ENCODE measurements around the gene NOD1.
"Not testable (repeated sequence)": the region's sequence is repeated elsewhere in the genome, so short reads cannot be mapped to it uniquely, and the experiment has no call there.

Gene NOD1, protein sequence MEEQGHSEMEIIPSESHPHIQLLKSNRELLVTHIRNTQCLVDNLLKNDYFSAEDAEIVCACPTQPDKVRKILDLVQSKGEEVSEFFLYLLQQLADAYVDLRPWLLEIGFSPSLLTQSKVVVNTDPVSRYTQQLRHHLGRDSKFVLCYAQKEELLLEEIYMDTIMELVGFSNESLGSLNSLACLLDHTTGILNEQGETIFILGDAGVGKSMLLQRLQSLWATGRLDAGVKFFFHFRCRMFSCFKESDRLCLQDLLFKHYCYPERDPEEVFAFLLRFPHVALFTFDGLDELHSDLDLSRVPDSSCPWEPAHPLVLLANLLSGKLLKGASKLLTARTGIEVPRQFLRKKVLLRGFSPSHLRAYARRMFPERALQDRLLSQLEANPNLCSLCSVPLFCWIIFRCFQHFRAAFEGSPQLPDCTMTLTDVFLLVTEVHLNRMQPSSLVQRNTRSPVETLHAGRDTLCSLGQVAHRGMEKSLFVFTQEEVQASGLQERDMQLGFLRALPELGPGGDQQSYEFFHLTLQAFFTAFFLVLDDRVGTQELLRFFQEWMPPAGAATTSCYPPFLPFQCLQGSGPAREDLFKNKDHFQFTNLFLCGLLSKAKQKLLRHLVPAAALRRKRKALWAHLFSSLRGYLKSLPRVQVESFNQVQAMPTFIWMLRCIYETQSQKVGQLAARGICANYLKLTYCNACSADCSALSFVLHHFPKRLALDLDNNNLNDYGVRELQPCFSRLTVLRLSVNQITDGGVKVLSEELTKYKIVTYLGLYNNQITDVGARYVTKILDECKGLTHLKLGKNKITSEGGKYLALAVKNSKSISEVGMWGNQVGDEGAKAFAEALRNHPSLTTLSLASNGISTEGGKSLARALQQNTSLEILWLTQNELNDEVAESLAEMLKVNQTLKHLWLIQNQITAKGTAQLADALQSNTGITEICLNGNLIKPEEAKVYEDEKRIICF

DNA sequence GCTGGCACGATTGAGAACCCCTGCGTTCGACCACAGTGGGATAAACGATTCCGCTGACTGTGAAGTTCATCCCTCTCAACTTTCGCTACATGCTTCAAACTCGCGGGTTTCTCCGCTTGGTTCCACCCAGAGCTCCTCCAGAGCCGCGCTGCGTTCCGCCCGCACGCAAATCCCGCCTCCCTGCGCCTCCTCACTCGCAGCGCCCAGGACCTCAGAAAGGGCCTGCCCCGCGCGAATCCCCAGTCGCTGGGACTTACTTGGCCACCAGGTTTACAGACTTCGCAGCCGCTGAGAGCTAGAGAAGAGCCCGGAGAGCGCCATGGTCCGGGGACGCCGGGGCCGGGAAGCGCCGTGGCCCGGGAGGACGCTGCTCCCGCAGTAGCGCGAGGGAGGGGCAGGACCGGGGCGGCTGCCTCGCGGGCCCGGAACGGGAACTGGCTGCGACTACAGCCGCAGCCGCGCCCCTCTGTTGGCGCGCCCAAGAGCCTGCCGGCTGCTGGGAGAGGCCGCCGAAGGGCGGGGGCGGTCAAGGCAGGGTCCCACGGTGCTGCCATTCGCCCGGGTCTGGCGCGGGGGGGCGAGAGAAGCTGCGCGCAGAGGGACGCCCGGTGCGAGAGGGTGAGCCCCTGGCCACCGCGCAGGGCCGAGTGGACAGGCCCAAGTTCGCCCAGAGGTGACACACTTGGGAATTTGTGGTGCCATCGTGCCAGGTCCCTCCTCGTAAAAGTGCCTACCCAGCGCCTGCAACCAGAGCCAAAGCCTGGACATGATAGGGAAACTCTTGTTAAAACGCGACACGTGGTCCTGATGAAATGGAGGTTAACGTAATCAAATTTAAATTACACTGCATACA lies at the start of gene NOD1:
NOD1 (minus strand) TSS at position 436 of the 853 bp plus-strand sequence. CDS start 21,863 bp downstream, outside the sequence.
- Mint-ChIP-seq H3K4me3 (peak within 1 kb of the TSS; percentile 93), H3K36me3 (no peaks in the 10 kb centered on the region), H3K4me1 (ENCODE audit: low read depth) (peaks cover 55% of the 10 kb centered on the region), H3K9me3 (ENCODE audit: low read depth) (no peaks in the 10 kb centered on the region), H3K27ac (peak within 1 kb of the TSS; percentile 97), H3K27me3 (no peaks in the 10 kb centered on the region)

DNA sequence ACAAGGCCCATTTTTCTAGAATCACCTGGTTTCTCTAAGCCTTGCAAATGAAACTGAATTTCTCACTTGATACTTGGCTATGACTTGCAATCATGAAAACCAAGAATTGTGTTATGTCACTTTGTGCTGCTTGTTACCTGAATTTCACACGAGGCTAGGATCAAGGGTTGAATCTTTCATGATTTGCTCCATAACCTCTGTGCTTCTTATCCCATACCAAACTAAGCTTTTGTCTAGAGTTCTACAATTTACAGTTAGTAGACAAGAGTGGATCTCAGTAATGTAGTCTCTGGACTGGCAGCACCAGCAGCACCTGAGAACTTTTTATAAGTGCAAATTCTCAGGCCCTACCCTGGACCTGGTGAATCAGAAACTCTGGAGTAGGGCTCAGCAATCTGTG lies 48.7 kb upstream of the NOD1 start:
- H3K27me3 Mint-ChIP-seq; H3K4me1 Mint-ChIP-seq (ENCODE audit: low read depth); H3K9me3 Mint-ChIP-seq (ENCODE audit: low read depth); H3K27ac Mint-ChIP-seq; H3K4me3 Mint-ChIP-seq; H3K36me3 Mint-ChIP-seq: not testable (repeated sequence)

DNA sequence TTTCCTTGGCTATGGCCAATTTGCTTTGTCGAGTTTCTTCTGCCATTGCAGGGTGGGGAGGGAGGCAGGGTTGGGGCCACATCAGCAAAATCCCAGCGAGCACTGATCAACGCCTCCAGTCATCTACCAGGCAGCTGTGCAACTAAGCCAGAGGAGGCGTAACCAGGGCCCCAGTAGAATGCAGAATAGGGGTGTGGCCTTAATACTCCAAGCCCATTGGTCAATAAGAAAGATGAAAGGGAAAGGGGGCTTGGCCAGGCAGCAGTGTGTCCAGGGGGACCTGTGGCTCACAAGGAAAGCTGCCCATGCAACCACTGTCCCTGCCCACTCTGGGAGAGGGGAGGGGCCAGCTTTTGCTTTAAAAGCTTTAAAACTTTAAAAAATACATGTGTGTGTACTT lies 47.6 kb upstream of the NOD1 start:
- Mint-ChIP-seq H3K36me3 (peaks cover 7% of the 10 kb centered on the region), H3K27me3 (no peaks in the 10 kb centered on the region), H3K27ac (no peak overlapping the region), H3K4me3 (no peak overlapping the region), H3K9me3 (ENCODE audit: low read depth) (no peaks in the 10 kb centered on the region), H3K4me1 (ENCODE audit: low read depth) (no peaks in the 10 kb centered on the region)

DNA sequence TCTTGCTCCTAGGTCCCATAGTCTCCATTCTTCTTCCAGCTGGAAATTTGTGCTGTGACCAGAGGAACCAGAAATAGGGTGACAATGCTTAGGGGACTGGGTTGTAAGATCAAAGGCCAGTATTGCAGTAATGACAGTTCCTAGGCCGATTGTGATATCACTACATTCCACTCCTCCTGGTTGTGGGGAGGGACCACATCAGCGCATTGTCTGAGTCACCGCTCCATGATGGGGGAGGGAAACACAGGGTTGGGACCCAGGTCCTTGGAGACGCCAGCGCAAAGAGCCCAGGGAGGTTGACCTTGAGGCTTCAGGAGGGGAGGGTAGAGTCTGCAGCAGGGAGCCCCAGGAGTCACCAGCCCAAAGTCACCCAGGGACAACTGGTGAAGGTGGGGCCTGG lies 46.8 kb upstream of the NOD1 start:
- Mint-ChIP-seq H3K4me1 (ENCODE audit: low read depth) (no peaks in the 10 kb centered on the region), H3K27ac (no peak overlapping the region), H3K36me3 (peaks cover 6% of the 10 kb centered on the region), H3K27me3 (no peaks in the 10 kb centered on the region), H3K9me3 (ENCODE audit: low read depth) (no peaks in the 10 kb centered on the region), H3K4me3 (no peak overlapping the region)

DNA sequence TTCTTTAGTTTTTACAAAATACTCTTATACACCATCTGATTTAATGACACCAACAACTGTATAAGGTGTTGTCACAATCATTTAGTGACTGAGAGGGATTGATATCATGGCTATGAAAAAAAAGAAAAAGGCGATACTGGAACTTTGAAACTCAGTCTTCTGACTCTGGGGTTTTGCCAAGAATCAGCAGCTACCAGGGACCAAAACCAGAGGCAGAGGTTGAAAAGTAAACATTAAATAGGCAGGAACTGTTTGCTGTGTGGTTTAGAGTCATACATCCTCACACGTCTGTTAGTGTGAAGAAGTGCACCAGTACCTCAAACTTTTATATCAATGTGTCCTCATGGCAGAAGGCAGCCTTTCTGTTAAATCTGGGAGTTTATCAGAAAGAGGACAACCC lies 46.0 kb upstream of the NOD1 start:
- Mint-ChIP-seq H3K9me3 (ENCODE audit: low read depth) (no peaks in the 10 kb centered on the region), H3K27me3 (no peaks in the 10 kb centered on the region), H3K36me3 (peaks cover 4% of the 10 kb centered on the region), H3K4me1 (ENCODE audit: low read depth) (no peaks in the 10 kb centered on the region), H3K27ac (no peak overlapping the region), H3K4me3 (no peak overlapping the region)

DNA sequence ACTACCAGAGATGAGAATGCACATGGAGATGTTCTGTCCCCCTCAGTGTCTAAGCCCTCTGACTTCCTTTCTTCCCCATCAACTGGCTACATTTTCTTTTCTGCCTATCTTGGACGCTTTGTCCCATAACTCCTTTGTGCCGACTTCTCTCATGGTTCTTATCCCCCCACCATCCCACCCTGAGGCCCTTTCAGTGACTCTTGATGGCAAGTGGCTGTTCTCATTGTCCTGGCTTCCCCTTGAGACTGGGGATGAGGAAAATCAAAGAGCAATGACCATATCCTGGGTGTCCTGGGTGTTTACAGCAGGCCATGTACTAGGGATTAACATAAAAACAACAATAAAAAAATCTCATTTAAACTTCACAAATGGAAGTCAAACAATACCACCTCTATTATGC lies 44.9 kb upstream of the NOD1 start:
- no peaks in the 10 kb centered on the region for H3K4me1 Mint-ChIP-seq (ENCODE audit: low read depth)
- H3K27ac Mint-ChIP-seq = no peak overlapping the region
- H3K27me3 Mint-ChIP-seq = no peaks in the 10 kb centered on the region
- no peak overlapping the region for H3K4me3 Mint-ChIP-seq
- H3K9me3 Mint-ChIP-seq (ENCODE audit: low read depth) = no peaks in the 10 kb centered on the region
- peaks cover 4% of the 10 kb centered on the region for H3K36me3 Mint-ChIP-seq

DNA sequence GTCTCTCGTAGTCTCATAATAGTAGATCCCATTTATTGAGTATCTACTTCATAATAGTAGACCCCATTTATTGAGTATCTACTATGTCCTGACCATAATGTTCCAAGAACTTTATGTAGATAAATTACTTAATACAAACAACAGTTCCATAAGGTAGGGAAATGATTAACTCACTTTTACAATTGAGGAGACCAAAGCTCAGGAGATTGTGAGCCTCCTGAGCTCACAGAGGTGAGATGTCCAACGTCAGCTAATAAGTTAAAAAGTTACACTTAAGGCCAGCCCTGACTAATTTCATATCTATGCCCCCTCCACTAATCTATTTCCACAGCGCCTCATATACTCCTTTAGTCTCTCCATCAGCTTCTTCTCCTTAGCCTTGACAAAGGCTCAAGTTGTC lies 43.6 kb upstream of the NOD1 start:
- Mint-ChIP-seq H3K4me3 (no peak overlapping the region), H3K27me3 (no peaks in the 10 kb centered on the region), H3K36me3 (peaks cover 4% of the 10 kb centered on the region), H3K9me3 (ENCODE audit: low read depth) (no peaks in the 10 kb centered on the region), H3K4me1 (ENCODE audit: low read depth) (no peaks in the 10 kb centered on the region), H3K27ac (no peak overlapping the region)

DNA sequence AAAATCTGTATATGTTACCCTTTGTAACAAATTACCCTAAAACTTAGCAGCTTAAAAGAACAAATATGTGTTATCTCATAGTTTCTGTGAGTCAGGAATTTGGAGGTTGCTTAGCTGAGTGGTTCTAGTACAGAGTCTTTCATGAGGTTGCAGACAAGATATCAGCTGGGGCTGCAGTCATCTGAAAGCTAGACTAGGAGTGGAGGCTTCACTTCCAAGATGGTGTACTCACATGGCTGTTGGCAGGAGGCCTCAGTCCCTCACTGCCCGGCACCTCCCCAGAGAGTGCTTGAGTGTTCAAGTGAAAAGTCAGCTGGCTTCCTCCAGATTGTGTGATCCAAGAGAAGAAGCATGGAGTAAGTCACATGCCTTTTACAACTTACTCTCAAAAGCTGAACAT lies 42.9 kb upstream of the NOD1 start:
- H3K9me3 Mint-ChIP-seq (ENCODE audit: low read depth) = no peaks in the 10 kb centered on the region
- no peaks in the 10 kb centered on the region for H3K27me3 Mint-ChIP-seq
- no peak overlapping the region for H3K4me3 Mint-ChIP-seq
- H3K4me1 Mint-ChIP-seq (ENCODE audit: low read depth) = no peaks in the 10 kb centered on the region
- H3K27ac Mint-ChIP-seq = no peak overlapping the region
- peaks cover 4% of the 10 kb centered on the region for H3K36me3 Mint-ChIP-seq

DNA sequence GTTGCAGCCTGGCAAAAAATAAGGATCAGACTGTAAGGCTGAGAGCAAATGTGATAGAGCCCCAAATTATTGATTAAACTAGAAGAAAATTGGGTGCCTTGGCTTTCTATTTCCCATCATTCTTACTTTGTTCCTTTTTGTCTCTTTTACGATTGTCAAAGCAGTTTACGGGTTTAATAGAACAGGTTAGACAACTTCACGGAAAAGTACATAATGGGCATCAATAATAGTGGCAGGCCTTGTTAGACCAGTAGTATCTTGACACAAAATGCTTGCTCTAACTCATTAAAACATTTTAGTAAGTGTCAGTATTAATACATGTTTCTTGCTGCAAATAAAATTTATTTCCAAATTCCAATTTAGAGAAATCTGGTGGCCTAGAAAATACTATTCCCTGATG lies 40.5 kb upstream of the NOD1 start:
- H3K36me3 Mint-ChIP-seq = peaks cover 4% of the 10 kb centered on the region
- no peaks in the 10 kb centered on the region for H3K4me1 Mint-ChIP-seq (ENCODE audit: low read depth)
- no peak overlapping the region for H3K4me3 Mint-ChIP-seq
- H3K27me3 Mint-ChIP-seq = no peaks in the 10 kb centered on the region
- no peaks in the 10 kb centered on the region for H3K9me3 Mint-ChIP-seq (ENCODE audit: low read depth)
- no peak overlapping the region for H3K27ac Mint-ChIP-seq

DNA sequence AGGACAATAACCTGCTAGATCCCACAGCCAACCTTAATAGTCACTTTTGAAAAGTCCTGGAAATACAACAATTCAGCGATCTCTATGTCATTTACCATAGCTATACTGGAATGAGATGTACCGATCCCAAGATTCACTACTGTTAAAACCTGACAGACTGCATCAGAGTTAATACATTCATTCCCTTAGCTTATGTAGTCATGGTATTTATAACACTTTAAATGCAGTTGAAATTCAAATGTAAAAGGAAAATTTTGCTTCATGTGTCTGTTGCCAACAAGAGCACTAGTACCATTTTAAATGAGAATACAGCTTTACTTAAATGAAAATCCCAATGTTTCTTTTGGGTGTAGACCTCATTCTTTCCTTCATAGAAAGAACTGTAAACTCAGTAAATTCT lies 37.2 kb upstream of the NOD1 start:
- H3K4me3 Mint-ChIP-seq = no peak overlapping the region
- no peaks in the 10 kb centered on the region for H3K27me3 Mint-ChIP-seq
- H3K36me3 Mint-ChIP-seq = no peaks in the 10 kb centered on the region
- H3K9me3 Mint-ChIP-seq (ENCODE audit: low read depth) = no peaks in the 10 kb centered on the region
- no peaks in the 10 kb centered on the region for H3K4me1 Mint-ChIP-seq (ENCODE audit: low read depth)
- no peak overlapping the region for H3K27ac Mint-ChIP-seq

DNA sequence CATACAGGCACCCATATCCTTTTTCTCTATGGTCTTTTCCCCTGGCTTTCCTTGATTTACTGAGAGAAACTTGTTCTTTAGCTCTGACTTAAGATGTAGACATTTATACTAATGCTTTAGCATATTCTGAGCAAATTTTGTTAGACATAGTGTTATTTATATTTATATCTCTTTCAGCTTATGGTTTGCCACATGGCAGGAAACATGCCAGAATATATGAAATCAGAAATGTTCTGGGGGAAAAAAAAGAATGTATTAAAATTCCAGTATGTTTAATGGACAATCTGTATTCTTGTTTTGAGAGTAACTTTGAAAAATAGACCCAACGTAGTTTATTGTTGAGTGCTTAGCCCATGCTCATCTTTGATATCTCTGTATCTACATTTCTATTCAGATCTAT lies 36.2 kb upstream of the NOD1 start:
- Mint-ChIP-seq H3K4me1 (ENCODE audit: low read depth) (no peaks in the 10 kb centered on the region), H3K9me3 (ENCODE audit: low read depth) (no peaks in the 10 kb centered on the region), H3K4me3 (no peak overlapping the region), H3K36me3 (no peaks in the 10 kb centered on the region), H3K27me3 (no peaks in the 10 kb centered on the region), H3K27ac (no peak overlapping the region)

DNA sequence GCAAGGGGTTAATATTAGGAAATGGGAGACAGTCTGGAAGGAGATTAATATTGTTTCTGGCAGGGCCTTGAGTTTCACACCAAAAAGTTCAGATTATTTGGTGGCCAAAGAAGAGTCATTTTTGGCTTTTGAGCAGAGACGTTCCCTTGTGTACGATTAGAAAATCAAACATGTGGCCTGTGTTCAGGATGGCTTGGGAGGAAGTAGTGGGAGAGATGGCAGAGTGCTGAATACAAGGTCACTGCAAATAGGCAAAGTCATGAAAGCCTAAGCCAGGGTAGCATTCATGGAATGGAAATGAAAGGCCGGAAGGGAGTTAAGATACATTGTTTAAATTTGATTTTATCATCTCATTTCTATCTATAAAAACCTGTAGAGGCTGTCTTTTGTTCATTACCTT lies 35.6 kb upstream of the NOD1 start:
- Mint-ChIP-seq H3K4me1 (ENCODE audit: low read depth) (no peaks in the 10 kb centered on the region), H3K27me3 (no peaks in the 10 kb centered on the region), H3K27ac (no peak overlapping the region)

DNA sequence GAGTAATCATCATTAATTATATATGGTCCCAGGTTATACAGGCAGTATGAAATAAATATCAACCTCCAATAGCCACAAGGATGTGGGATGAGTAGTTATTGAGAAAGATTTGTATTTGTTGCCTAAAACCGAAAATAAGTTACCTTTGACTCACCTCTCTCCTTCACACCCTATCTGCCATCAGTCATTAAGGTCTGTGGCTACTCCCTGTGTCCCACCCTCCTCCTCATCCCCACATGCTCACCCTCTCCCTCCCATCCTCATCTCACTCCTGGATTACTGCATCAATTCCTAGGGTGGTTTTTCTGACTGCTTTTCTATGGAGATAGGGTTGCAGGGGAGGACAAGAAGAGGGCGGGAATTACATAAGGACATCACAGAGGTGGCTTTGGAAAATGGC lies 35.2 kb upstream of the NOD1 start:
- Mint-ChIP-seq H3K4me3 (no peak overlapping the region), H3K27me3 (no peaks in the 10 kb centered on the region), H3K4me1 (ENCODE audit: low read depth) (no peaks in the 10 kb centered on the region), H3K9me3 (ENCODE audit: low read depth) (no peaks in the 10 kb centered on the region), H3K27ac (no peak overlapping the region), H3K36me3 (no peaks in the 10 kb centered on the region)

More for the DNA sequence above, 35.6 kb upstream of the NOD1 start:
- Mint-ChIP-seq H3K4me3 (no peak overlapping the region), H3K9me3 (ENCODE audit: low read depth) (no peaks in the 10 kb centered on the region), H3K36me3 (no peaks in the 10 kb centered on the region)

DNA sequence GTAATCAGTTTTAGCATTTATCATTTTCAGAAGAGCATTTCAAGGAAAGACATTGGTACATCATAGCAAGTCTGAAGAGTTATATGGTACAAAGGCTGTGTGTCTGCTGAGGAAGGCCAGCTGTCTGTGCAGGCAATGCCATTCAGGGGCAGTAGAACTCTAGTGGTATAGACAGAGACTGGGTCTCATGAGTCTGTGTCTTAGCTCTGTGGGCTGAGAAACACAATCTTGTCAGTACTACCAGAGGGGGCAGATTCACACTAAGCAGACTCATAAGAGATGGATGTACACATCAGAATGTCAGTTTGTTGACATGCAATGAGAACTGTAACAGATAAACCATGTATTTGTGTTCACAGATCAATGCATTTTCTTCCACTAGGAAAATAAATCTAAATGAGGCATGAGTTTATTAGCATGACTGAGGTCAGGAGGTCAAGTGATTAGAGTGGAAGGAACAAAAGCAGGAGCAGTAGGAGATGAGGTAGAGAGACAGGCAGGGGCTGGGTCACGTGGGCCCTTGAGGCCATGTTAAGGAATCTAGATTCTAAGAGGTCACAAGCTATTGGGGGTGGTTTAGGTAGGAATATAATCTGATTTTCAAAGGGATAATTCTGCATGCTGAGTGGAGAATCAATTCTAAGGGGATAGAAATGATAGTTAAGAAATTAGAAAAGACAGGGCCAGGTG lies 33.5 kb upstream of the NOD1 start:
- Mint-ChIP-seq H3K4me1 (ENCODE audit: low read depth) (no peaks in the 10 kb centered on the region), H3K4me3 (no peak overlapping the region), H3K27ac (no peak overlapping the region), H3K27me3 (no peaks in the 10 kb centered on the region), H3K36me3 (no peaks in the 10 kb centered on the region), H3K9me3 (ENCODE audit: low read depth) (no peaks in the 10 kb centered on the region)

Data from activated naive CD8-positive, alpha-beta T cell (primary cell).